Measurements from ENCODE around the gene POLR2J2.
"Not testable (repeated sequence)": the region's sequence is repeated elsewhere in the genome, so short reads cannot be mapped to it uniquely, and the experiment has no call there.

POLR2J2 gene

DNA sequence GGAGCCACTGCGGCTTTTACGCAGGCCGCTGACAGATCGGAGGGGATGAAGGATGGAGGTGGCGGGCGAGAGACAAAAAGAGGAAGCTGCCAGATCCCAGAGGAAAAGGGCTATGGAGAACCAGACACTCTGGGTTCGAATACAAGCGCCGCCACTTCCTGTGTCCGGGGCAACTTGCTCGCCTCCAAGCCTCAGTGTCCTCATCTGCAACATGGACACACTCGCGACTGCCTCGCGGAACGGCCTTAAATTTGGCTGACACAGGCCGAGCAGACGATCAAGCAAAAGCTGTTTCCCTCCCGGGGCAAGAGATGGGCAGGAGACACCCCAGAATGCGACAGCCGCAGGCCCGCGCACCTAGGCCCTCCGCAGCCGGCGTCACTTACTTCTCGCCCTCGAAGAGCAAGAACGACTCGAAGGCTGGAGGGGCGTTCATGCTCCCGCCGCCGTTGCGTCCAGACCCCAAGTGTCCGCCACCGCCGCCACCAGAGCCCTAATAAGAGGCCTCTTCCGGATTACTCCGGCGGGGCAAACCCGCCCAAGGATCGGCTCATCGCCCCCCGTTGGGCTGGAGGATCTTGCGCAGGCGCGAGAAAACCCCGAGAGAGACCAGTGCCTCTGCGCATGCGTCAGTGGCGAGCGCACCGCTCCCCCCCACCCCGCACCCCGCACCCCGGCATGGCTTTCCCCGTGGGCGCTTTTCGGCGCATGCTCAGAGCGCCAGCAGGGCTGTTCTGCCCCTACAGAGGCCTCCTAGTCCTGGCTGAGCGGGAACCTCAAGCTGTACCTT lies at the start of gene POLR2J2:
Gene POLR2J2, minus strand, starts transcription at position 498 of the 790 bp plus-strand sequence. Its CDS starts 62 bp downstream, at position 436.
- DNase-seq (ENCODE audit: low read depth in 2 of 2), result not testable (repeated sequence)

DNA sequence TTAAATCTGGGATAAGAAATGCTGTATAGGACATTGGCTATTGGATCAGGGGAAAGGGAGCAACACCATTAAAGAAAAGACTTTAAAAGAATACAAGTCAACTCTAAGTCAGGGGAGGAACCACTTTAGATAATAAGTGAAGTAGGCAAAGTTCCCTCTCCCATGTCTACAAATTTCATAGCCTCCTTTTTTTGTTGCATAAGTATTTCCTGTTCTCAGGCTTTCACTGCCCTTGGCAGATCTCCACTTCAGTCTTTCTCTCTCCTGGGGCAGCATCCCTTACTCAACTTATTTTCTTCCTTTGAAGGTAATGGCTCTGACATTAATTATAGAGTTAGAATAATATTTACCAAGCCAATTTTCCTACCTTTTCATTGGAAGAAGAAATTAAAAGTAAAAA lies 47.0 kb upstream of the POLR2J2 start:
- not testable (repeated sequence) for DNase-seq (ENCODE audit: low read depth in 2 of 2)

DNA sequence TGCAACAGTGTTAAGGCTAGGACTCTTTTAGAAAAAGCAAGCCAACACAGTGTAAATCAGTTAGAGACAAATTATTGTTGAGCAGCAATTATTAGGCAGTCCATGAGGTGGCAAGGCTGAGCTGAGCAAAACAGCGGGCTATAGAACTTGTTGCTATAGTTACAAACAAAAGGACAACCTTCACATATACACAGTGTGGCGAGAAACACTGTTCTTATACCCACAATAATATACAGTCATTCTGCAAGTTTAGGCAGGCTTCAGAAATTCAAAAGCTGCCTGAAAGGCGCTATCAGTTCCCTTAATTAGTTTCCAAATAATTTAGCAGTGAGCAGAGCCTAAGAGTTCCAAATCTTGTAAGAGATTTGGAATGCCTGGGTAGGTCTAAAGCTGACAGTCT lies 44.3 kb upstream of the POLR2J2 start:
- not testable (repeated sequence) for DNase-seq (ENCODE audit: low read depth in 2 of 2)

DNA sequence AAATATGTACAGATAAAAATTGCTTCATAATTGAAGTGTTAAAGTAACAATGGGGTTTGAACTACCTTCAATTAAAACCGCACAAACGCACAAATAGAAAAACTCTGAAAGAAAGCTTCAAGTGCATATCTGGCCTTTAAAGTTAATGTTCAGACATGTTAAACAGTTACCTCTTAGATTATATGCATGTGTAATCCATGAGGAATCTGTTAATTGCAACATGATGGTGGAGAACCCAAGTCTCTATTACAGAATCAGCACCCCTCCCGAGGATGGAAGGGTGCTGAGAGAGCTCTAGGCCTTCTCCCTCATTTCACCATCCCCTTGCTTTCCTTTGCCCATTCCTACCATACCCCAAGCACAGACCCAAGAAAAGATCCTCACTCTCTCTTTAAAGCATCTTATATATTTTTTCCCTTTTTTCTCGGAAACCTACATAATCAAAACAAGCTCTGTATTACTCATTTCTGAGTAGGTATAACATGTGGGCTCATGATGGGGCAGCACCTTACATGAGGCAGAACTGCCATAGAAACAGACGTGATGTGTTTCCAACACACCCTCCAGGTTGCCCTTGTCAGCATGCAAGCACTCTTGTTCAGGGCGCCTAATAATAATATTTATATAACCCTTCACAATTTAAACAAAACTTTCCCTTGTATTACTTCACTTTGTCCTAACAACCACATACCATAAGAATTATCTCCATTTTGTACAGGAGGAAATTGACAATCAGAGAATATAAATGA lies 43.5 kb upstream of the POLR2J2 start:
- DNase-seq (ENCODE audit: low read depth in 2 of 2), result not testable (repeated sequence)

DNA sequence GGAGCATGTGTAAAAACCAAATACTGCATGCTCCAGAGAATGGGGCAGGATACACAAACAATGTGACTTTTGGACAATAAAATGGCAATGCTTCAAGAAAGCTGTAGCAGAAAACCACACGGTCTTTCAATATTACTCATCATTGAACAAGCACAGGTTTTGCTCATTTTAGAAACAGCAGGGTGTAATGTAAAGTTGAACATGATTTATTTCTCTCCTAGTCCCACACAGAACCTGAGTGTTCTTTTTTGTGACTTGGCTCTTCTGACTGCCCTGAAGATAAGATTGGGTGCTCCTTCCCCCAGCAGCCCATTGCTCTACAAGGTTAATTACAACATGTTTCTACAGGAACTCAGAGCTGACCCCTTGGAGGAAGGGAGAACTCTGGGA lies 42.2 kb upstream of the POLR2J2 start:
- DNase-seq (ENCODE audit: low read depth in 2 of 2), result not testable (repeated sequence)

DNA sequence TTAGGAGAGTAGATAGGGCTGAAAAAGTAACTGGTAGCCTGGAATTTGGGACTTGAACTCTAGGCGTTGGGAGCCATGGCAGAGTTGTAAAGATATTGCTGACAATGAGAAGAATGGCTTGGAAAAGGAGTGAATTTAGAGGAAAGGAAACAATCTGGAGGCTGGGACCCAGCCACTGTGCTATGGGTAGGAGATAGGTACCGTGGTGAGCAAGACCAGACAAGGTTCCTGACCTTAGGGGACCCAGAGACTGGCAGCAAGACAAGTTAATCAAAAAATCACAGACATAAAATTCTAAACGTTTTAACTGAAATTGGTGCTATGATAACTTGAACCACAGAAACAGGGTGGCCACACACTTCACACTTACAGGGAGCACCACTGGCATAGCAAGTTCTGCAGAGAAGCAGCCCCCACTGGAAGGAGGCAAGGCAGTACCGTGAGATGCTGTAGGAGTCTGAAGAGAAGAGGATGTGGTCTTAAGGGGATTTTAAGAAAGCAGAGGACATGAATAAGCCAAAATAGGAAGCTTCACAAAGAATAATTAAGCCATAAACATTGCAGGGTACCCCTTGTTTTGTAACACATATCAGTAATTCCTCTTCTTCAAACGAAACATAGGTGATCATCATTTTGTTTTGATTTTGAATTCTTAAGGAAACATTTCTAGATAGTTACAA lies 41.7 kb upstream of the POLR2J2 start:
- not testable (repeated sequence) for DNase-seq (ENCODE audit: low read depth in 2 of 2)

DNA sequence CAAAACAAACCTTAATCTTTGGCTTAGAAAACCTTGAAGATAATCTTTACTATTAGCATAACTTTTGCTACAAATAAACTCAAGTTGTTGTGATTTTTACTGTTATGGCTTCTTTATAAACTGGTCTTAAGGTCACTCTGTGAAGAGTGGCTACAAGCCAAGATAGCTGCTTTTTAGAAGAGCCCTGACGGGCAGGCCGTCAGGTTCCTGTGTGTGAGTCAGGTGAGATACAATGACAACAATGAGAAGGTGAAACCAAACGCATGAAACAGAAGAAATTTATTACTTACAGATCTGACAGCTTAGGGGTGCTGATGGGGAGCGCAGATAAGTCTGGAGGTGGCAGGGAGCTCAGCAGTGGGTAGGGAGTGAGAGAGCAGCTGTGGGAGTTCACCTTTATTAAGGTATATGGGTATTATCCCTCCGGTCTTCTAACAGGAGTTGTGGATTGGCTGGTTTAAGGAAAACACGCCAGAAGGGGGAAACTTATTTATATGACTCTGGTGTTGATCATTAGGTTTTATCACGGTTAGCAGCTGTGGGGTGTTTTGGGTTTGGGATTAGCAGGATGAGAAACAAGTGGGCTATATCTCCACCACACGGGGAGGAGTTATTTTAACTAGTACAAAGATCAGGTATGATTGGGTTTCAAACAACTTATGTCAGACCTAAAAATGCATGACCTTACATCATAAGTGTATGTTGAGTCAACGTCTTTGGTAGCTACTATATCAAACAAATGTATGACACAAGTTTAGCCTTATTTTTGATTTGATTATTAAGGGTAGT lies 27.7 kb upstream of the POLR2J2 start:
- not testable (repeated sequence) for DNase-seq (ENCODE audit: low read depth in 2 of 2)

DNA sequence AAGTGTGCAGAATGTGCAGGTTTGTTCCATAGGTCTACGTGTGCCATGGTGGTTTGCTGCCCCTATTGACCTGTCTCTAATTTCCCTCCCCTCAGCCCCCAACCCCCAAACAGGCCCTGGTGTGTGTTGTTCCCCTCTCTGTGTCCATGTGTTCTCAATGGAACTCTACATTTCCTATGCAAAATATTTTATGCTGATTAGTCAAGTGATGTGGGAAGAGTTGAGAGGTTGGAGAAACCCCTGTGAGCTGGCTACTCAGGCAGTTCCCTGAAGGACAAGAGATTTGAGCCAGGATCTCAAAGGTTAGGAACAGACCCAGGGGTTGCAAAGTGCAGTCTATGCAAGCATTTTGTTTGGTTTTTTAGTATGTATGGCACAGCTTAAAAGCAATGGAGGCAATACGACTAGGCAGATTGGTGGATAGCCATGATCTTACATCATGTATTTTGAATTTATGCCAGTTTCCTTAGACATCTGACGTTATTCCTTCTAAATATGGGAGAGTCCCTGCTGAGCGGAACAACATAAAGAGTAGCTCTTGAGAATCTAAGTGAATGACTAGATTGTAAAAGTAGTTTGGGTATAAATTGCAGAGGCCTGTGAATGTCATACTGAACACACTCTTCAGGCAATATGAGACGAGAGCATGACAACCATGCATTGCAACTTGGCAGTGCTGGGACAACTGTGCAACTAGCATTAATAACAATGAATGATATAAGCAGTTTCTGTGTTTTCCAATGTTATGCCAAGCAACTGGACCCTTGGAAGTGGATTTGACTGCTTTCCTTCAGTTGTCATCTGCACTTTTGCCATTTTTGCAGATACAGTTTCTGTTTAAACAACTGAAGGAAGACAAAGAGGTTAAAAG lies 26.4 kb upstream of the POLR2J2 start:
- not testable (repeated sequence) for DNase-seq (ENCODE audit: low read depth in 2 of 2)

DNA sequence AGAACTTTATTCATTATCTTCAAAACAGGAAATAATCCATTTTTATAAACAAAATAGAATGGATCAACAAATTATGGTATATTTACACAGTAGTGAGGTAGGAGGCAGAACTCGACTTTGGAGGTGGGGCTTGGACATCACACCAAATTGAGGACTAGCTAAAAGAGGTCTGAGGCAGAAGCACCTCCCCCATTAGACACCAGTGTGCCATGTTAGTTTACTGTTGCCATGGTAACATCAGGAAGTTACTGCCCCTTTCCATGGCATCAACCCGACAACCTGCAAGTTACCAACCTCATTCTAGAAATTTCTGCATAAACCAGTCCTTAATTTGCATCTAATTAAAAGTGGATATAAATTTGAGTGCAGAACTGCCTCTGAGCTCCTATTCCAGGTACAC lies 24.5 kb upstream of the POLR2J2 start:
- DNase-seq (ENCODE audit: low read depth in 2 of 2), result not testable (repeated sequence)

DNA sequence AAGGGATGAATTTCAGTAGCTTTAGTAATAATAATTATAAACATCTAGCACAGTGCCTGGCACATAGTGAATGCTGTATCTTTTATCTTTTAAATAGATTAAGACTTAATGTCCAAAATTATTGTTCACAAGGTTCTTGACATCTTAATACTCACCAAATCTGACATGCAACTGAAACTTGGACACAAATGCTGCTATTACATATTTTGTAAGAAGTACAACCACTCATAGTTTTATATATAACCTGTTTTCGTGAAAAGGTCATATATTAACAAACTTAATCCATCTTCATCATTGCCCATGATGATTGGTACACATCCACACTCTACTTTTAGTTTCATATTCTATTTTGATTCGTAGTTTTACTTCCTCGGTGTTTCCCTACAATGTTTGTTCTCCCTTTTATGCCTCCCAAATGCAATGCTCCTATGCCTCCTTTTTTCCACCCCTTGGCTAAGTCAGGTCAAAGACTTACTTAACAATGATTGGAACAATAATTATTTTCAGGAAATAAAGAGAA lies 23.6 kb upstream of the POLR2J2 start:
- DNase-seq (ENCODE audit: low read depth in 2 of 2), result not testable (repeated sequence)

DNA sequence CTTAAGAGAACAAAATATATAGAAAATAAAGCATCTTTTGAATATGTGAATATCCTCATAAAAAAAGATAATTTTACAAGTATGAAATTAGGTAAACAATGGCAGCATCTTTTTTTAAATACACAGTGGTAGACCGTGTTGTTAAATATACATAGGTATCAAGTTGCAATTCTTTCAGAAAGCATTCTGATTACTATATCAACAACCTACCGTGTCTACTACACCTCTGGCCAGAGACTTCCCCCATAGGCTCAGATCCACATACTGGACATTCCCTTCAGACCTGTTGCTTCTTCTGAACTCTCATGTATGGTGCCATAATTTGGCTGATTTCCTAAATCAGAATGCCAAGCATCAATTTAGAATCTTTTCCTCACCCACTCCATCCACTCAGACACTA lies 22.5 kb upstream of the POLR2J2 start:
- DNase-seq (ENCODE audit: low read depth in 2 of 2), result not testable (repeated sequence)

DNA sequence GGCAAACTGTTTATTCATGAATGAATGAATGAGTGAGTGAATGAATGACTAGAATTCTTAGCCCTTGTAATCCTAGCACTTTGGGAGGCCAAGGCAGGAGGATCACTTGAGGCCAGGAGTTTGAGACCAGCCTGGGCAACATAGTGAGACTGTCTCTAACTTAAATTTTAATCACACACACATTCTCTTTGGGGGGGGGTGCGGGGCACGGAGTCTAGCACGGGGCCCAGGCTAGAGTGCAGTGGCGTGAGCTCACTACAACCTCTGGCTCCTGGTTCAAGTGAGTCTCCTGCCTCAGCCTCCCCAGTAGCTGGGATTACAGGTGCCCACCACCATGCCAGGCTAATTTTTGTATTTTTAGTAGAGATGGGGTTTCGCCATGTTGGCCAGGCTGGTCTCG lies 19.1 kb upstream of the POLR2J2 start:
- DNase-seq (ENCODE audit: low read depth in 2 of 2), result not testable (repeated sequence)

DNA sequence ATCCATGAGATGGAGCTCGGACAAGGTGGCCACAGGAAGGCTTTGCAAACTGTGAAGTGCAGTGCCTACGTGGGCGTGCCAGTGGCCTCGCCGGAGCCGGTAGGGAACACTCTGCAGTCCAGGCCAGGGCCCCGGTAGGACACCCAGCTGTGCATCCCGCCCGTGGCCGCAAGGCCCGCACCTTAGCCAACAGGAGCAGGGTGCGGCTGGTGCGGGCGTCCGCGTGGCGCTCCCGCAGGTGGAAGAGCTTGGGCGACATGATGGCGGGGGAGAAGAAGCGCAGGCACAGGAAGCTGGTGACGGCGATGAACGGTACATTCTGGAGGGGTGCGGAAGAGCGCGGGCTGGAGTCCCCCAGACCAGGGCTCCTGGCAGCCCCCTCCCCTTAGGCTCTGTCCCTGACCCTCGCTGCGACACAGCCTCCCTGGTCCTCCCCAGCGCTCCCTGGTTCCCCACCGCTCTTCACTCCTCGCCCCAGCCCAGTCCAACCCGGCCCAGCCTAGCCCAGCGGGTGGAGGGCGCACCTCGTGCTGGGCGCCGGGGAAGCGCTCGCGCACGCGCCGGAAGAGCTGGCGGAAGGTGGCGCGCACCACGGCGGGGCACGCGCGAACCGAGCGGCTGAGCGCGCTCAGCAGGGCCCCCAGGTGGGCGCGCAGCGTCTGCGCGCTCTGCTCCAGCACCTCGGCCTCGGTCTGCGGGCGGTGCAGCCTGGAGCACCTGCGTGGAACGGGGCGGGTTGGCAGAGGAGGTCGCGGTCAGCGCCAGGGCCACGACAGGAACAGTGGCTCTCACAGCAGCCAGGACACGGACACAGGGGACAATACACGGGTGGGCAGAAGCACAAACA lies 18.2 kb upstream of the POLR2J2 start:
- DNase-seq (ENCODE audit: low read depth in 2 of 2), result not testable (repeated sequence)

DNA sequence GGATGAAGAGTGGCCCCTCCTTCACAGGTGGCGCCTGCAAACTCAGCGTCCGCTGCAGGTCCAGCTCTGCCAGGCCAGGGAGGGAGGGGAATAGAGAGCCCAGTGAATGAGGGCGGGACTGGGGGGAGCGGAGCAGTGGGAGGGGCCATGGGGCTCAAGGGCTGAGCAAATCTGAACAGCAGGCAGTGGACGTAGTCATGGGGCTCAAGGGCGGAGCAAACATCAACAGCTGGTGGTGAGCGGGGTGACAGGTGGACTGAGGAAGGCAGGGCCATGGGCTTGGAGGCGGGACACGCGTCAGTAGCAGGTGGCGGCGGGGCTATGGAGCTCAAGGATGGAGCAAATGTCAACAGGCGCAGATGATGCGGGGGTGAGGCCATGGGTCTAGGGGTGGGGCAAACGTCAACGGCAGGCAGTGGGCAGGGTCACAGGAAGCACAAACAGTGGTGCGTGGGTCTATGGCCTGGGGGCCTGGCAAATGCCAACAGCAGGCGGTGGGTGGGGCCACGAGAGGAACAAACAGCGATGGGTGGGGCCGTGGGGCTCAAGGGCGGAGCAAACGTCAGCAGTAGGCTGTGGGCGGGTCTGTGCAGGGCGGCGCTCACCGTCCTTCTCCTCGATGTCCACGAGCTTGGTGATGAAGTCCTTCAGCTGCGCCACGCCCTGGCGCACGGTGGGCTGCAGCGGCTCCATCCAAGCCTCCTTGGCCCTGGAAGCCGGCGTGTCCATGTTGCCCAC lies 17.0 kb upstream of the POLR2J2 start:
- not testable (repeated sequence) for DNase-seq (ENCODE audit: low read depth in 2 of 2)

DNA sequence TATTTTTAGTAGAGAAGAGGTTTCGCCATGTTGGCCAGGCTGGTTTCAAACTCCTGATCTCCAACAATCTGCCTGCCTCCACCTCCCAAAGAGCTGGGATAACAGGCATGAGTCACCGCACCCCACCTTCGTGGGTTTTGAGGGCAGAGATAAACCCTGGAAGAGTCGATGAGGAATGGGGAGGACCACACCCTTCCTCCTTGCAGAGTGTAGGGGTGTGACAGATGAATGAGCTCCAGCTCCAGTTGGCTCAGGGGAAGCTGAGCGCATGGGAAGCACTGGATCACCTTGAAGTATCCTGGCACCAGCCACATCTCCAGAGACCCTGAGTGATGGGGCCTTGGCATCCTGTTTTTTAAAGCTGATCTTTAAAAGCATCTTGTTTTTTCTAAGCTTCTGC lies 11.1 kb upstream of the POLR2J2 start:
- not testable (repeated sequence) for DNase-seq (ENCODE audit: low read depth in 2 of 2)

DNA sequence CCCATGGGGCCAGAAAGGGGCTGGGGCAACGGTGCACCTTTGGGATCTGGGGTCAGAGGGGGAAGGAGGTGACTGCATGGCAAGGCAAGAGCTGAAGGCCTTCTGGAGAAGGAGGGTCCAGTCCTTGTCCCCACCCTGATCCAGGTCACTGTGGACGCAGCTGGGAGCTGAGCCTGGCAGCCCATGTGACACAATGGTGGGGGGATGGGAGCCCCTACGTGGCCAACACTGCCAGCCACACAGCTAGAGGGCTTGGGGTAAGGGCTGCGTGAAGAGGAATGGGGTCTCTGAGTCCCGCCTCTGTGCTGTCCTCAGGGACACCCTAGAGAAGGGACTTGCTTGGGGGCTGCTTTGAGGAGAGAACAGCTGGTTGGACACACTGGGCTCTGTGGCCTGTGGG lies 9.3 kb upstream of the POLR2J2 start:
- DNase-seq (ENCODE audit: low read depth in 2 of 2), result not testable (repeated sequence)

DNA sequence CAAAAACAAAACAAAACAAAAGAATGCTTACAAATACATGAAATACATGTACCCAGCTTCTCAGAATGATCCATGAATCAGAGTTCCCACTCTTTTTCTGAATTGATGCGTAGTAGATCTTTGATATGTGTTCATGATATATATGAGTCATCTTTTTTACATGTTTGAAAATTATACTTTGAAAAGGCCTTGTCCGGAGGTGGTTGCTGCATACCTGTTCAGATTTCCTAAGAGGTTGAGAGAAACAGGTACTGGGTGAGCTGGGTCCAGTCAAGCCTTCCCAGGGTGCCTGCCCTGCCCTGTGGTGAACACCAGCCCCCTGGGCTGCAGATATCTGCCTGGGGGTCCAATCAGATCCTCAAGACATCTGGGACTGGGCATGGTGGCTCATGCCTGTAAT lies 4.1 kb upstream of the POLR2J2 start:
- DNase-seq (ENCODE audit: low read depth in 2 of 2), result not testable (repeated sequence)

DNA sequence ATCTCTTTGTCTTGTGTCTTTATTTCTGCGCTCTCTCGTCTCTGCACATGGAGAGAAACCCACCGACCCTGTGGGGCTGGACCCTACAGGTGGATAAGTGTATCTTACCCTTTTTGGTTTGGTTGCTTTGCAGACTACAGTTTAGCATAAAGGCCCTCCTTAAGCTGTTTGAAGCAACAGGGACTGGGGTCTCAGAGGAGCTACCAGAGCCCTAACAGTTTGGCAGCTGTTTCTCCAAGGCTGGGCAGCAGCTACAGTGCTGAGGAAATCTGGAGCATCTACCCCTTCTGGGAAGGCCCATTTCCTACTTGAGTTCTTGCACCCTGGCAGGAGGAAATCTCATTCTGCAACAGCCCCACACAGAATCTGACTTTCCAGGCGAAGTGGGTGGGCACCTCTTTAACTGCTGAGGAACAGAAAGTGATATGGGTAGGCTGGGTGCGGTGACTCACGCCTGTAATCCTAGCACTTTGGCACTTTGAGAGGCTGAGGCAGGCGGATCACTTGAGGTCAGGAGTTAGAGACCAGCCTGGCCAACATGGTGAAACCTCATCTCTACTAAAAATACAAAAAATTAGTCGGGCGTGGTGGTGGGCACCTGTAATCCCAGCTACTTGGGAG lies 2.1 kb upstream of the POLR2J2 start:
- DNase-seq (ENCODE audit: low read depth in 2 of 2), result not testable (repeated sequence)

All from stimulated activated CD8-positive, alpha-beta memory T cell treated with anti-CD3 and anti-CD28 coated beads, Interleukin-2, amount 100 ng/mL, for 1 hour (primary cell).